Mesenchymal stem cell (in vitro differentiated cells and primary cell): Measurements from ENCODE around the gene MLKL.

Source experiments
- DNase-seq: peaks from one replicate; pipeline ENCODE4 v3.0.0-alpha.2; 2013
- H2AFZ ChIP-seq: one replicate; pipeline ENCODE4 v1.6.1; 2013; ENCODE audit warnings: low read depth, mild to moderate bottlenecking, control low read depth, inconsistent platforms, low read length, moderate library complexity
- H2AK5ac ChIP-seq: 2 replicates; pipeline ENCODE4 v1.6.1; 2013; ENCODE audit warnings: low read length, moderate library complexity, mild to moderate bottlenecking, inconsistent platforms; ENCODE audit not compliant: severe bottlenecking
- H2BK120ac ChIP-seq: one replicate; pipeline ENCODE4 v1.6.1; 2013; ENCODE audit warnings: low read depth, mild to moderate bottlenecking, inconsistent platforms, low read length, moderate library complexity
- H2BK12ac ChIP-seq, 2 experiments: one replicate each; pipeline ENCODE4 v1.6.1; 2013; ENCODE audit warnings: inconsistent platforms in 2 of 2, low read length in 2 of 2, mild to moderate bottlenecking in 2 of 2, moderate library complexity in 2 of 2, control low read depth in 1 of 2
- H2BK15ac ChIP-seq: one replicate; pipeline ENCODE4 v1.6.1; 2013; ENCODE audit warnings: mild to moderate bottlenecking, low read depth, inconsistent platforms; ENCODE audit not compliant: poor library complexity, severe bottlenecking
- H2BK5ac ChIP-seq: 2 replicates; pipeline ENCODE4 v1.6.1; 2013; ENCODE audit warnings: low read depth, mild to moderate bottlenecking, low read length, control low read depth, inconsistent platforms; ENCODE audit not compliant: poor library complexity, severe bottlenecking
- H3K14ac ChIP-seq, 2 experiments: one replicate each; pipeline ENCODE4 v1.6.1; 2013; ENCODE audit warnings: inconsistent platforms in 2 of 2, low read length in 2 of 2, control low read depth in 1 of 2, mild to moderate bottlenecking in 1 of 2, moderate library complexity in 1 of 2
- H3K18ac ChIP-seq, 2 experiments: one replicate each; pipeline ENCODE4 v1.6.1; 2013; ENCODE audit warnings: inconsistent platforms in 2 of 2, low read length in 2 of 2, control low read depth in 1 of 2, low read depth in 1 of 2, mild to moderate bottlenecking in 1 of 2
- H3K23ac ChIP-seq, 2 experiments: one replicate each; pipeline ENCODE4 v1.6.1; 2013; ENCODE audit warnings: inconsistent platforms in 2 of 2, low read length in 2 of 2, mild to moderate bottlenecking in 2 of 2, moderate library complexity in 2 of 2, control low read depth in 1 of 2
- H3K27ac ChIP-seq: 2 replicates; pipeline ENCODE4 v1.5.1; 2013; ENCODE audit warnings: mild to moderate bottlenecking, moderate library complexity, low read length, control low read depth, inconsistent platforms; ENCODE audit not compliant: poor library complexity, severe bottlenecking
- H3K27me3 ChIP-seq, 2 experiments: 2 replicates each; pipeline versions ENCODE4 v1.6.1 to v1.7.0; 2013; ENCODE audit warnings: low read length in 2 of 2, mild to moderate bottlenecking in 2 of 2, moderate library complexity in 2 of 2, control low read depth in 1 of 2, inconsistent platforms in 1 of 2; ENCODE audit not compliant: control insufficient read depth in 1 of 2, insufficient read depth in 1 of 2
- H3K36me3 ChIP-seq, 2 experiments: 2 replicates each; pipeline versions ENCODE4 v1.6.1 to v1.7.0; 2013; ENCODE audit warnings: low read length in 2 of 2, control low read depth in 1 of 2, inconsistent platforms in 1 of 2, low read depth in 1 of 2, mild to moderate bottlenecking in 1 of 2; ENCODE audit not compliant: insufficient read depth in 2 of 2, control insufficient read depth in 1 of 2
- H3K4ac ChIP-seq, 2 experiments: one replicate each; pipeline ENCODE4 v1.6.1; 2013; ENCODE audit warnings: inconsistent platforms in 2 of 2, low read length in 2 of 2, mild to moderate bottlenecking in 2 of 2, moderate library complexity in 2 of 2, control low read depth in 1 of 2, low read depth in 1 of 2
- H3K4me1 ChIP-seq: 2 replicates; pipeline ENCODE4 v1.6.1; 2013; ENCODE audit warnings: low read depth, low read length, control low read depth; ENCODE audit not compliant: control insufficient read depth, insufficient read depth
- H3K4me2 ChIP-seq: 2 replicates; pipeline ENCODE4 v1.6.1; 2013; ENCODE audit warnings: low read length, mild to moderate bottlenecking, inconsistent platforms; ENCODE audit not compliant: poor library complexity, severe bottlenecking
- H3K4me3 ChIP-seq, 2 experiments: 2 replicates each; pipeline versions ENCODE4 v1.5.1 to v1.7.0; 2013; ENCODE audit warnings: low read length in 2 of 2, mild to moderate bottlenecking in 2 of 2, control low read depth in 1 of 2, low read depth in 1 of 2; ENCODE audit not compliant: insufficient read depth in 1 of 2
- H3K79me1 ChIP-seq: replicated peaks from 2 replicates; pipeline ENCODE4 v1.6.1; 2013; ENCODE audit warnings: mild to moderate bottlenecking, control low read depth, low read length, inconsistent platforms; ENCODE audit not compliant: poor library complexity, severe bottlenecking
- H3K9ac ChIP-seq: 2 replicates; pipeline ENCODE4 v1.7.0; 2013; ENCODE audit warnings: mild to moderate bottlenecking, low read length, moderate library complexity
- H3K9me3 ChIP-seq: 2 replicates; pipeline ENCODE4 v1.7.0; 2013; ENCODE audit warnings: mild to moderate bottlenecking, low read length; ENCODE audit not compliant: control insufficient read depth
- H4K8ac ChIP-seq: one replicate; pipeline ENCODE4 v1.6.1; 2013; ENCODE audit warnings: inconsistent platforms, mild to moderate bottlenecking, low read length, moderate library complexity
- H4K91ac ChIP-seq: one replicate; pipeline ENCODE4 v1.6.1; 2013; ENCODE audit warnings: mild to moderate bottlenecking, low read length, inconsistent platforms
- WGBS: methylation state at CpG from one replicate; pipeline ENCODE4 v1.1.7; 2013; ENCODE audit warnings: mixed read lengths; 5-methylcytosine and 5-hydroxymethylcytosine counted together

MLKL gene

GRCh38 chr16:74747716-74748615 is 47.3 kb upstream of the MLKL start:
- Histone ChIP-seq H3K4me1 (peaks cover 16% of the 10 kb centered on the region), H2AK5ac (no peak overlapping the region), H2BK5ac (no peak overlapping the region), H3K9me3 (no peaks in the 10 kb centered on the region), H2BK12ac (no peak overlapping the region), H3K18ac (no peak overlapping the region), H3K4me3 (peak overlapping the region in 1 of 2 experiments; percentile 5), H3K27ac (no peak overlapping the region), H2AFZ (no peak overlapping the region), H3K36me3 (no peaks in the 10 kb centered on the region), H3K4me2 (no peak overlapping the region), H3K9ac (no peak overlapping the region), H2BK15ac (peak overlapping the region; percentile 12), H3K23ac (no peak overlapping the region), H4K8ac (no peak overlapping the region), H3K4ac (no peak overlapping the region), H3K79me1 (no peaks in the 10 kb centered on the region), H2BK120ac (no peak overlapping the region), H4K91ac (no peak overlapping the region), H3K14ac (no peak overlapping the region), H3K27me3 (peaks cover 0 to 22% of the 10 kb centered on the region in 2 experiments)
- no peak for DNase-seq
- 93% methylated on average over 31 of the region's 32 CpGs for WGBS

GRCh38 chr16:74745926-74746325 is 45.3 kb upstream of the MLKL start:
- no peaks in the 10 kb centered on the region for H3K36me3 ChIP-seq
- H2BK120ac ChIP-seq = no peak overlapping the region
- no peak overlapping the region for H3K14ac ChIP-seq
- H2AK5ac ChIP-seq = no peak overlapping the region
- no peak overlapping the region for H3K9ac ChIP-seq
- H3K9me3 ChIP-seq = no peaks in the 10 kb centered on the region
- H4K91ac ChIP-seq = no peak overlapping the region
- H2BK5ac ChIP-seq = no peak overlapping the region
- DNase-seq = no peak
- no peak overlapping the region for H3K4ac ChIP-seq
- H3K79me1 ChIP-seq = no peaks in the 10 kb centered on the region
- no peak overlapping the region for H3K27ac ChIP-seq
- peaks cover 18% of the 10 kb centered on the region for H3K4me1 ChIP-seq
- WGBS = 85% methylated on average over 6 of the region's 7 CpGs
- no peak overlapping the region for H3K23ac ChIP-seq
- no peak overlapping the region for H3K4me2 ChIP-seq
- H3K4me3 ChIP-seq = no peak overlapping the region
- H3K27me3 ChIP-seq = peaks cover 0 to 4% of the 10 kb centered on the region in 2 experiments
- H3K18ac ChIP-seq = no peak overlapping the region
- no peak overlapping the region for H2BK15ac ChIP-seq
- no peak overlapping the region for H4K8ac ChIP-seq
- no peak overlapping the region for H2AFZ ChIP-seq
- no peak overlapping the region for H2BK12ac ChIP-seq

GRCh38 chr16:74745109-74745615 is 44.5 kb upstream of the MLKL start:
- Histone ChIP-seq H3K27ac (no peak overlapping the region), H3K4ac (no peak overlapping the region), H3K18ac (peak overlapping the region in 1 of 2 experiments; percentile 55), H2AK5ac (peak overlapping the region; percentile 17), H3K9ac (no peak overlapping the region), H4K8ac (no peak overlapping the region), H3K4me1 (peaks cover 22% of the 10 kb centered on the region), H3K4me3 (no peak overlapping the region), H3K36me3 (no peaks in the 10 kb centered on the region), H3K14ac (no peak overlapping the region), H2BK120ac (no peak overlapping the region), H3K23ac (no peak overlapping the region), H2BK5ac (no peak overlapping the region), H3K9me3 (no peaks in the 10 kb centered on the region), H3K4me2 (no peak overlapping the region), H3K79me1 (no peaks in the 10 kb centered on the region), H2BK12ac (peak overlapping the region in 1 of 2 experiments; percentile 67), H2AFZ (no peak overlapping the region), H4K91ac (no peak overlapping the region), H2BK15ac (no peak overlapping the region), H3K27me3 (peaks cover 0 to 4% of the 10 kb centered on the region in 2 experiments)
- no peak for DNase-seq
- WGBS = 93% methylated on average over 10 of the region's 10 CpGs

DNA sequence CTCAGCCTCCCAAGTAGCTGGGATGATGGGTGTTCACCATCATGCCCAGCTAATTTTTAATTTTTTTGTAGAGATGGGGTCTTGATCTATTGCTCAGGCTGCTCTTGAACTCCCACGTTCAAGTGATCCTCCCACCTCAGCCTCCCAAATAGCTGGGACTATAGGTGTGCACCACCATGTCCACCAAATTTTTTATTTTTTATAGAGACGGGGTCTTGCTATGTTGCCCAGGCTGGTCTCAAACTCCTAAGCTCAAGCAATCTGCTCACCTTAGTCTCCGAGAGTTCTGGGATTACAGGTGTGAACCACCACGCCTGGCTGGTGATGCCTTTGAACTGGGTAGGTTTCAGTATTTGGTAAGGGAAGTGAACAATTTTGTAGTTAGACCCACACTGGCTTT is 43.9 kb upstream of the MLKL start:
- 95% methylated on average over 4 of the region's 4 CpGs for WGBS
- Histone ChIP-seq H3K4me3 (no peak overlapping the region), H3K9ac (no peak overlapping the region), H3K18ac (peak overlapping the region in 1 of 2 experiments; percentile 55), H3K27me3 (peaks cover 0 to 5% of the 10 kb centered on the region in 2 experiments), H4K91ac (no peak overlapping the region), H2BK15ac (no peak overlapping the region), H2BK120ac (no peak overlapping the region), H3K4ac (no peak overlapping the region), H3K14ac (no peak overlapping the region), H3K9me3 (no peaks in the 10 kb centered on the region), H4K8ac (no peak overlapping the region), H3K23ac (no peak overlapping the region), H3K79me1 (no peaks in the 10 kb centered on the region), H2BK5ac (no peak overlapping the region), H3K4me2 (no peak overlapping the region), H2AK5ac (peak overlapping the region; percentile 17), H3K4me1 (peaks cover 19% of the 10 kb centered on the region), H2BK12ac (peak overlapping the region in 1 of 2 experiments; percentile 67), H3K36me3 (no peaks in the 10 kb centered on the region), H3K27ac (no peak overlapping the region), H2AFZ (no peak overlapping the region)
- no peak for DNase-seq
